Activated CD4-positive, alpha-beta memory T cell treated with anti-CD3 and anti-CD28 coated beads for 36 hours (primary cell): ENCODE results near the gene LSM14B. TPM values are rescaled to one million over a fixed set of nuclear protein-coding genes. Genes with fewer than 3 reads are reported as not detected.

Experiments used
- CTCF ChIA-PET: fragments of 350-600 bp; sonication (Branson Sonifier 250); formaldehyde crosslinking; loops from one replicate; lab custom pipeline; 2021; ENCODE audit warnings: antibody characterized with exemption, inconsistent platforms; lab: Charles Lee
- POLR2A ChIA-PET: fragments of 350-600 bp; sonication (Branson Sonifier 250); formaldehyde crosslinking; loops from one replicate; lab custom pipeline; 2021; ENCODE audit warnings: antibody characterized with exemption; lab: Charles Lee
- DNase-seq: peaks from one replicate; pipeline ENCODE4 v3.0.0-alpha.2; 2020
- H3K27ac Mint-ChIP-seq: one replicate; pipeline ENCODE4 v1.8.0; 2021; ENCODE audit warnings: mixed read lengths
- H3K27me3 Mint-ChIP-seq: one replicate; pipeline ENCODE4 v1.8.0; 2021; ENCODE audit warnings: mixed read lengths
- H3K36me3 Mint-ChIP-seq: one replicate; pipeline ENCODE4 v1.8.0; 2021; ENCODE audit warnings: mixed read lengths
- H3K4me1 Mint-ChIP-seq: one replicate; pipeline ENCODE4 v1.8.0; 2021; ENCODE audit warnings: low read depth, mixed read lengths
- H3K4me3 Mint-ChIP-seq: one replicate; pipeline ENCODE4 v1.8.0; 2021; ENCODE audit warnings: mild to moderate bottlenecking, mixed read lengths
- H3K9me3 Mint-ChIP-seq: one replicate; pipeline ENCODE4 v1.8.0; 2021; ENCODE audit warnings: mixed read lengths
- intact Hi-C: fragments of 100-400 bp; cut with micrococcal nuclease; formaldehyde crosslinking; loops from one replicate; pipeline ENCODE4 v1.15.1; 2023
- total RNA-seq, 2 experiments: library from RNA; stranded (reverse); gene quantifications; one replicate each; pipeline ENCODE4 v1.2.3, GENCODE V29; 2021

LSM14B gene
- total RNA-seq, 2 experiments from 2014 or later = 33.4 to 35.1 TPM

- H3K27me3 Mint-ChIP-seq = no peaks in the 10 kb centered on the region
- peaks cover 25% of the 10 kb centered on the region for H3K4me1 Mint-ChIP-seq
- intact Hi-C loops = loop anchor here (1.0 to 2.0 kb wide), 2 partner anchors 17 to 22 kb away; partner anchors contain the start of genes PSMA7 and SS18L1
- no peak for DNase-seq
- H3K4me3 Mint-ChIP-seq = no peak overlapping the region
- no peaks in the 10 kb centered on the region for H3K9me3 Mint-ChIP-seq
- CTCF ChIA-PET = no interaction called here
- H3K36me3 Mint-ChIP-seq = peaks cover 24% of the 10 kb centered on the region
- POLR2A ChIA-PET = interaction anchor here (0.5 to 1.2 kb wide), 3 partner anchors 15 to 364 kb away, joined by 3 to 4 read pairs (median 4); partner anchors contain the start of gene PSMA7
- no peak overlapping the region for H3K27ac Mint-ChIP-seq
These were observed 38.0 kb downstream of the LSM14B start for GRCh38 chr20:62160253-62160652.

GRCh38 chr20:62160876-62161275, 38.6 kb downstream of the LSM14B start:
- Mint-ChIP-seq H3K27me3 (no peaks in the 10 kb centered on the region), H3K4me3 (no peak overlapping the region), H3K4me1 (peaks cover 25% of the 10 kb centered on the region), H3K9me3 (no peaks in the 10 kb centered on the region), H3K36me3 (peaks cover 26% of the 10 kb centered on the region), H3K27ac (no peak overlapping the region)
- DNase-seq = no peak
- intact Hi-C loops = loop anchor here (1.0 to 2.0 kb wide), 2 partner anchors 18 to 21 kb away; partner anchors contain the start of genes PSMA7 and SS18L1
- ChIA-PET POLR2A (no interaction called here), CTCF (no interaction called here)

DNA sequence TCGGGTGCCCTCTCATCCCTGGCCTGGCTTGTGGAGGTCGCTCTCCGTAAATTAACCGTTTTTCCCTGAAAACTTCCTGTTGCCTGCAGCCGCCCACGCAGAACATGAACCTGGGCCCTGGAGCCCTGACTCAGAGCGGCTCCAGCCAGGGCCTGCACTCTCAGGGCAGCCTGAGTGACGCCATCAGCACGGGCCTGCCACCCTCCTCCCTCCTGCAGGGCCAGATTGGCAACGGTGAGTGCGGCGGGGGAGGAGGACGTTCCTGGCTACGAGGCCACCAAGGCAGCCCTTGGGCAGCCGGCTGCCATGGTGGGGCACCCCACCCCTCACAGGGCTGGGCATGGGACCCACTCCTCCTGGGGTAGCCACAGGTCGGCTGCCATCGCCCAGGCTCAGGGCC, 39.1 kb downstream of the LSM14B start:
- Mint-ChIP-seq H3K9me3 (no peaks in the 10 kb centered on the region), H3K27ac (no peak overlapping the region), H3K36me3 (peaks cover 28% of the 10 kb centered on the region), H3K4me1 (peaks cover 25% of the 10 kb centered on the region), H3K27me3 (no peaks in the 10 kb centered on the region), H3K4me3 (no peak overlapping the region)
- ChIA-PET POLR2A (no interaction called here), CTCF (no interaction called here)
- intact Hi-C loops = loop anchor here (2.0 kb wide), 1 partner anchor 19 kb away; the partner anchor contains the start of genes PSMA7 and SS18L1
- no peak for DNase-seq

DNA sequence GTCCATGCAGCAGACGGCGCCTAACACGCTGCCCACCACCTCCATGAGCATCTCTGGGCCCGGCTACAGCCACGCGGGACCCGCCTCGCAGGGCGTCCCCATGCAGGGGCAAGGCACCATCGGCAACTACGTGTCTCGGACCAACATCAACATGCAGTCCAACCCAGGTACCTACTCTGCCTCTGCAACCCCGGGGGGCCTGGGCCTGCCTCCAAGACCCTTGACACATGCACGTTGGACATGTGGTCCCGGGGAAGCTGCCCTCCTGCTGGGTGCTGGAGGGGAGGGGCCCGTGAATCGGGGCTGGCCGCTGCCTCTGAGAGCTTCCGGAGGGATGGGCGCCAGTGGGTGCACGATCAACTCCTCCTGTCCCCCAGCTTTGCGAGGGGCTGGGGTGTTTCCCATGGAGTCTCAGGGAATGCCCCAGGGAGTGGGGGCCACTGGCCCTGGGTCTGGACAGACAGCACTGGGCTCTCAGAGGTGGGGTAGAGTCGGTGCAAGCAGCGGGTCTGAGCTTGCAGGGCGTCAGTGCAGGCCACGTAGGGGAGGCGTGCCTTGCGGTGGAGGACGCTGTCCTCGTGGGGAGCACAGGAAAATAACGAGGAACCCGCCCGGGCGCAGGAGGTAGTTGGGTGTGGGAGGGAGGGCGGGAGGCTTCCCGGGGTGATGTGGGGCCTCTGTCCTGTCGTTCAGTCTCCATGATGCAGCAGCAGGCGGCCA, 40.6 kb downstream of the LSM14B start:
- Mint-ChIP-seq H3K9me3 (no peaks in the 10 kb centered on the region), H3K36me3 (peaks cover 29% of the 10 kb centered on the region), H3K27ac (no peak overlapping the region), H3K4me3 (no peak overlapping the region), H3K4me1 (peaks cover 19% of the 10 kb centered on the region), H3K27me3 (no peaks in the 10 kb centered on the region)
- no peak for DNase-seq
- ChIA-PET POLR2A (no interaction called here), CTCF (no interaction called here)
- intact Hi-C loops = no loop called here

DNA sequence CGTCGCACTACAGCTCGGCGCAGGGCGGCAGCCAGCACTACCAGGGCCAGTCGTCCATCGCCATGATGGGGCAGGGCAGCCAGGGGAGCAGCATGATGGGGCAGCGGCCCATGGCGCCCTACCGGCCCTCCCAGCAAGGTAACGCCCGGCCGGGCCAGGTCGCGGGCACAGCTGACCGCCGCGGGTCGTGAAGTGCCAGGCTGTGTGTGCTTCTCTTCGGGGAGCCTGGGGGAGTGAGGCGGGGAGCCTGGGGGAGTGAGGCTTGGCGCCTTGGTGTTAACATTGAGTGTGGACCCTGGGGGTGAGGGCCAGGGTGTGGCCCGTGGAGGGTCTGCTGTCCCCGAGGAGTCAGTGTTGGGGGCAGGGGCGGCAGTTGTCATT, 41.2 kb downstream of the LSM14B start:
- no peak for DNase-seq
- peaks cover 19% of the 10 kb centered on the region for H3K4me1 Mint-ChIP-seq
- intact Hi-C loops = no loop called here
- no peaks in the 10 kb centered on the region for H3K27me3 Mint-ChIP-seq
- no peaks in the 10 kb centered on the region for H3K9me3 Mint-ChIP-seq
- no peak overlapping the region for H3K4me3 Mint-ChIP-seq
- peaks cover 32% of the 10 kb centered on the region for H3K36me3 Mint-ChIP-seq
- ChIA-PET POLR2A (no interaction called here), CTCF (no interaction called here)
- no peak overlapping the region for H3K27ac Mint-ChIP-seq

DNA sequence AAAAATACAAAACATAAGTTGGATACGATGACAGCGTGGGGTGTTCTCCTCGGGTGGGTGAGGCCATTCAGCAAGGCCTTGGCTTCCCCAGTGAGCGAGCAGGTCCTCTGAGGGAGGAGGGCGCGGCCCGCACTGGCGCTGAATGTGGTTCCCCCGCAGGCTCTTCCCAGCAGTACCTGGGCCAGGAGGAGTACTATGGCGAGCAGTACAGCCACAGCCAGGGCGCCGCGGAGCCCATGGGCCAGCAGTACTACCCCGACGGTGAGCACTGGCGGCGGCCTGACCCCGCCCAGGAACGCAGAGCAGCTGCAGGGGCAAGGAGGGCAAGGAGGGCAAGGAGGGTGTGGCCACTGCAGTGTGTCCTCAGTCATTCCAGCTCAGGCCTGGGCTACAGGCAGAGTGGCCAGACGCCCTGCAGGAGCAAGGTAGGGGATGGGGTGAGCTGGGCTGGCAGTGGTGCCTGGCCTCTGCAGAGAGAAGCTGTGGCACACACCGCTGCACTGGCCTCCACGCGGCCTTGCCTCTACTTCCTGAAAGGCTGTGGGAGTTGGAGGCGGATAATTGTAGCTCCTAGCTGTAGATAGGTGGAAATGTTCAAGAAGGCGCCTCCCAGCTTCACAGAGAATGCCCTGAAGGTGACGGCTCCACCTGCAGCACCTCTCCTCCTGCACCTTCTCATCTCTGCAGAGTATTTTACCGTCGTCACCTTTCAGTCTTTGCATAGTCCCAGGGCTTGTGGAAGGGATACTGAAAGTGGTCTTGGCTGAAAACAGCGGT, 41.9 kb downstream of the LSM14B start:
- Mint-ChIP-seq H3K27ac (no peak overlapping the region), H3K27me3 (no peaks in the 10 kb centered on the region), H3K4me3 (no peak overlapping the region), H3K9me3 (no peaks in the 10 kb centered on the region), H3K36me3 (peaks cover 30% of the 10 kb centered on the region), H3K4me1 (peaks cover 17% of the 10 kb centered on the region)
- ChIA-PET CTCF (no interaction called here), POLR2A (no interaction called here)
- no peak for DNase-seq
- intact Hi-C loops = no loop called here

GRCh38 chr20:62164879-62165761, 42.8 kb downstream of the LSM14B start:
- H3K36me3 Mint-ChIP-seq = peaks cover 30% of the 10 kb centered on the region
- no peak overlapping the region for H3K4me3 Mint-ChIP-seq
- H3K4me1 Mint-ChIP-seq = peaks cover 9% of the 10 kb centered on the region
- intact Hi-C loops = no loop called here
- CTCF ChIA-PET = no interaction called here
- H3K27me3 Mint-ChIP-seq = no peaks in the 10 kb centered on the region
- DNase-seq = no peak
- no peak overlapping the region for H3K27ac Mint-ChIP-seq
- no peaks in the 10 kb centered on the region for H3K9me3 Mint-ChIP-seq
- POLR2A ChIA-PET = no interaction called here

- Mint-ChIP-seq H3K27me3 (no peaks in the 10 kb centered on the region), H3K4me3 (no peak overlapping the region), H3K9me3 (no peaks in the 10 kb centered on the region), H3K27ac (no peak overlapping the region), H3K4me1 (peaks cover 2% of the 10 kb centered on the region), H3K36me3 (peaks cover 28% of the 10 kb centered on the region)
- ChIA-PET POLR2A (no interaction called here), CTCF (no interaction called here)
- no peak for DNase-seq
- intact Hi-C loops = no loop called here
These were observed 43.6 kb downstream of the LSM14B start for GRCh38 chr20:62165762-62166399.

DNA sequence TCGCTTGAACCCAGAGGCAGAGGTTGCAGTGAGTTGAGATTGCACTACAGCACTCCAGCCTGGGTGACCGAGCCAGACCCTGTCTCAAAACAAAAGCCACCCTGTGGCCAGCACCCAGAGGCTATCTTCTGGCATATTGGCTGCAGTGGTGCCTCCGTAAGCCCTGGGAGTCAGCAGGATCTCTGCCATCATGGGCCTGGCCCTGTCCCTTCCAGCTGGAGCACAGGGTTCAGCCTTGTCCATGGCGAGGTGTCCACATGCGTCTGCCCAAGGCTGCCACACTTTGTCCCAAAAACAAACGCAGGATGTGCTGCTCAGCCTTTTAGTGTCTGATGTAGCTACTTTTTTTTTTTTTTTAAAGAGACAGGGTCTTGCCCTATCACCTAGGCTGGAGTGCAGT, 45.2 kb downstream of the LSM14B start:
- ChIA-PET POLR2A (no interaction called here), CTCF (interaction anchor here (0.6 kb wide), 1 partner anchor 370 kb away, joined by 4 read pairs; no protein-coding TSS in a partner anchor)
- Mint-ChIP-seq H3K4me1 (no peaks in the 10 kb centered on the region), H3K27ac (no peak overlapping the region), H3K4me3 (no peak overlapping the region), H3K9me3 (no peaks in the 10 kb centered on the region), H3K27me3 (no peaks in the 10 kb centered on the region), H3K36me3 (peaks cover 26% of the 10 kb centered on the region)
- intact Hi-C loops = no loop called here
- DNase-seq = no peak

- ChIA-PET POLR2A (interaction anchor here (0.6 kb wide), 1 partner anchor 9 kb away, joined by 3 read pairs; no protein-coding TSS in a partner anchor), CTCF (no interaction called here)
- Mint-ChIP-seq H3K27me3 (no peaks in the 10 kb centered on the region), H3K4me1 (no peaks in the 10 kb centered on the region), H3K9me3 (no peaks in the 10 kb centered on the region), H3K36me3 (peaks cover 26% of the 10 kb centered on the region), H3K27ac (no peak overlapping the region), H3K4me3 (no peak overlapping the region)
- DNase-seq = no peak
- intact Hi-C loops = no loop called here
These were observed 45.8 kb downstream of the LSM14B start for GRCh38 chr20:62168061-62168460.

DNA sequence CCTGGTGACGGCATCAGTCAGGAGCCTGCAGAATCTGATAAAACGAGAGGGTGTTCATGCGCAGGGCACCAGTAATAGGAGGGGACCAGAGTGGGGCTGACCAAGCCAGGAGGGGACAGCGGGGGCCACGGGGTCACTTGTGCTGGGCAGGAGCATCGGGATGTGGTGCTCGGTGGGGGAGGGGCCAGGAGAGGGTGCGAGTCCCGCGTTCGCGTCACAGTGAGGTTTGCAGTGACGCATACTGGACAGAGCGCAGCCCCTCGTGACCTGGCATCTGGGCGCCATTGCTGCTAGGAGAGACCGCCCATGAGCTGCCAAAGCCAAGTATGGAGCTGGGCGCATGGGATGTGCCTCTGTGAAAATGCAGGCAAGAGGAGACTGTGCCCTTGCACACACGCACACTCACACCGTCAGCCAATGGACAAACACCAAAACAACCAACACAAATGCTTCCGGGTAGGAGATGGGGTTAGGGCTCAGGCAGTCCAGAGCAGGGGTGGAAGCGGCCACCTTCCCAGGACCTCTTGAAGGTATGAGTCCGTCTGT, 46.7 kb downstream of the LSM14B start:
- no peaks in the 10 kb centered on the region for H3K9me3 Mint-ChIP-seq
- H3K36me3 Mint-ChIP-seq = peaks cover 22% of the 10 kb centered on the region
- no peak for DNase-seq
- H3K27ac Mint-ChIP-seq = no peak overlapping the region
- POLR2A ChIA-PET = no interaction called here
- no peaks in the 10 kb centered on the region for H3K4me1 Mint-ChIP-seq
- no peaks in the 10 kb centered on the region for H3K27me3 Mint-ChIP-seq
- intact Hi-C loops = no loop called here
- no peak overlapping the region for H3K4me3 Mint-ChIP-seq
- CTCF ChIA-PET = no interaction called here
